Astrocyte of the cerebellum (primary cell): ENCODE data around the gene C1R.

Experiments
- DNase-seq: peaks from one replicate; pipeline ENCODE4 v3.0.0-alpha.2; 2011; ENCODE audit warnings: low read depth
- H3K4me3 ChIP-seq: 2 replicates; pipeline ENCODE4 v1.5.1; 2011; ENCODE audit warnings: mild to moderate bottlenecking, low read depth, low read length, moderate library complexity
- in situ Hi-C: cut with HindIII; loops from 2 replicates; pipeline ENCODE4 v1.10.0; 2017; ENCODE audit warnings: low sequenced_read_pairs
- TF ChIP-seq, protein P1 (sequence below): IDR thresholded peaks from 2 replicates; pipeline ENCODE4 v1.5.1; 2012; ENCODE audit warnings: low read length, low read depth, moderate library complexity, mild to moderate bottlenecking; ENCODE audit errors: missing control alignments

C1R gene

DNA sequence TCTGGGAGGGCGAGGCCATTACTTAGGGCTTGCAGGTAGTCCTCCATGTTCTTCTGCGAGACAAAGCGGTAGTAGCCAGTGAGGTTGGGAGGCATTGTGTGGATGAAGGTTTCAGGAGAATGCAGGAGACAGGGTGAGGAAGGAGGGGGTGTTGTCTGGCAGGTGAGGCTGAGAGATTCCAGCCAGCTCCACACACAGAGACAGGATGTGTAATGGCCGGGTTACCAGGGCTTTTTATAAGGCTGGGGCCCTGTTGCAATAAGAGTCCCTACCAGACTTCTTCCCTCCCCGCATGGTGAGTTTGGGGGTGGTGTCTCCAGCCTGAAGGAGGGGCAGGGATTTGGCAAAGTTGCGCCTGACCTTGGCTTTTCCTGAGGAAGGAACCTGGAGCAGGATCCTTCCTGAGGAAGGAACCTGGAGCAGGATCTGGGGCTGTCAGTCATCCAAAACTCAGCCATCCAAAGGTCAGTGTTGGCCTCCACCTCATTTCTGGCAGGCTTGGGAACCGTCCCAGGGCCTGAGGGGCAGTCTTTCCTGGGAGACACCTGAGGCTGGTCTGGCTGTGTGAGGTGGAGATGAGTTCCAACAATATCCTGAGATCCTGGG, 36.5 kb upstream of the C1R start, which contains the start of gene RBP5:
Gene RBP5, minus strand, starts transcription at position 209 of the 606 bp plus-strand sequence. Its CDS starts 114 bp downstream, at position 95.
- DNase-seq: no peak

DNA sequence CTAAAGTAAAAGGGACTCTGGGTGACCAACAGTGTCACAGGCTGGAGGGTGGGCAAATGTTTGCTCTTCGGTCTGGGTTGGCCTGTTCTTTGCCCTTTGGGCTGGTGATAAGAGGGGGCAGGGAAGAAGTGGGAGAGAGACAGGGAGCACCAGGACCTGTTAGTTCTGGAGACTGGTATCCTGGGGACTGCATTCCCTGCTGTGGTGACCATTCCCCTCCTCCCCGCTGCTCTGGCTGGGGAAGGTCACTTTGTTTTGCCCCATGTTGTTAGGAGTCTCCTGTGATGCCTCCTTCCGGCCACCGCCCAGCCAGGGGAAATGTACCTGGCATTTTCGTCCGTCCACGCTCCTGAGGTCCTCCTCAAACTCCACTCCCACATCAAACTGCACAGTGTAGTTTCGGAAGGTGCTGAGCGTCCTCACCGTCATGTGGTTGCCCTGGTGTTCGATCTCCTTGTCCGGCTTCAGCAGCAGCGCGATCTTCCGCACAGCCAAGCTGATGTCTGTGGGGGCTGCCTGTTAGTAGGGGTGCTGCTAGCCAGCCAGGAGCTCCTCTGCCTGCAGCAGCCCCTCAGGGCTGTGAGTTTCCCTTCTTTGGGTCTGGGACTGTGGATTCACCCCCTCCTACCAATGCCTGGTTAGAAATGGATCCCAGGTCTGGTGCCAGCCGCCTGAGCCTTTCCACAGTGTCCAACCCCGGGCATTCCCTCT, 35.8 kb upstream of the C1R start:
- in situ Hi-C loops: no loop called here
- no peak for DNase-seq
- TF ChIP-seq, protein P1, sequence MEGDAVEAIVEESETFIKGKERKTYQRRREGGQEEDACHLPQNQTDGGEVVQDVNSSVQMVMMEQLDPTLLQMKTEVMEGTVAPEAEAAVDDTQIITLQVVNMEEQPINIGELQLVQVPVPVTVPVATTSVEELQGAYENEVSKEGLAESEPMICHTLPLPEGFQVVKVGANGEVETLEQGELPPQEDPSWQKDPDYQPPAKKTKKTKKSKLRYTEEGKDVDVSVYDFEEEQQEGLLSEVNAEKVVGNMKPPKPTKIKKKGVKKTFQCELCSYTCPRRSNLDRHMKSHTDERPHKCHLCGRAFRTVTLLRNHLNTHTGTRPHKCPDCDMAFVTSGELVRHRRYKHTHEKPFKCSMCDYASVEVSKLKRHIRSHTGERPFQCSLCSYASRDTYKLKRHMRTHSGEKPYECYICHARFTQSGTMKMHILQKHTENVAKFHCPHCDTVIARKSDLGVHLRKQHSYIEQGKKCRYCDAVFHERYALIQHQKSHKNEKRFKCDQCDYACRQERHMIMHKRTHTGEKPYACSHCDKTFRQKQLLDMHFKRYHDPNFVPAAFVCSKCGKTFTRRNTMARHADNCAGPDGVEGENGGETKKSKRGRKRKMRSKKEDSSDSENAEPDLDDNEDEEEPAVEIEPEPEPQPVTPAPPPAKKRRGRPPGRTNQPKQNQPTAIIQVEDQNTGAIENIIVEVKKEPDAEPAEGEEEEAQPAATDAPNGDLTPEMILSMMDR: no peak
- H3K4me3 ChIP-seq: no peak overlapping the region

More for the DNA sequence above, 36.5 kb upstream of the C1R start, which contains the start of gene RBP5:
- in situ Hi-C loops: no loop called here
- TF ChIP-seq, protein P1: no peak
- peak within 1 kb of the TSS; percentile 73 for H3K4me3 ChIP-seq

DNA sequence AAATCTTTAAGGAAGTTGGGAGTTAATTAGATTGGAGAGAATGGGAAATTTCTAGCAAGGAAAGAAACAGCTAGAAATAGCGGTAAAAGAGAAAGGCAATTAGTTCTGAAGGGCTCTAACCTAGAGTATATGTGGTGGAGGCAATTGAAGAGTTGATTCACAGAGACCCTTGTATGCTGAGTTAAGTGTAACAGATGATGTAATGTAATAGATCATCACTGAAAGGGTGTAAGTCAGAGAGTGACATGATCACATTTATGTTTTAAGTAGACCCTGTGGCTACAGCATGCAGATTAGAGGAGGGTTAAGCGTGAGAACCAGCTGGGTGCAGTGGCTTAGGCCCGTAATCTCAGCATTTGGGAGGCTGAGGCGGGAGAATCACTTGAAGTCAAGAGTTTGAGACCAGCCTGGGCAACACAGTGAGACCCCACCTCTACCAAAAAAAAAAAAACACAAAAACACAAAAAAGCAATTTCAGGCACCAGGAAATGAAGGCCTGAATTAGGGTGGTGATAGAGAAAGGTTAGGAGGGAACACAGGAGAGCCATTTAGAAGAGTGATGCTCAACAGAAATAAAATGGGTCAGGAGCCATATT, 33.5 kb upstream of the C1R start:
- DNase-seq: no peak
- H3K4me3 ChIP-seq: no peak overlapping the region
- in situ Hi-C loops: no loop called here
- TF ChIP-seq, protein P1: no peak

DNA sequence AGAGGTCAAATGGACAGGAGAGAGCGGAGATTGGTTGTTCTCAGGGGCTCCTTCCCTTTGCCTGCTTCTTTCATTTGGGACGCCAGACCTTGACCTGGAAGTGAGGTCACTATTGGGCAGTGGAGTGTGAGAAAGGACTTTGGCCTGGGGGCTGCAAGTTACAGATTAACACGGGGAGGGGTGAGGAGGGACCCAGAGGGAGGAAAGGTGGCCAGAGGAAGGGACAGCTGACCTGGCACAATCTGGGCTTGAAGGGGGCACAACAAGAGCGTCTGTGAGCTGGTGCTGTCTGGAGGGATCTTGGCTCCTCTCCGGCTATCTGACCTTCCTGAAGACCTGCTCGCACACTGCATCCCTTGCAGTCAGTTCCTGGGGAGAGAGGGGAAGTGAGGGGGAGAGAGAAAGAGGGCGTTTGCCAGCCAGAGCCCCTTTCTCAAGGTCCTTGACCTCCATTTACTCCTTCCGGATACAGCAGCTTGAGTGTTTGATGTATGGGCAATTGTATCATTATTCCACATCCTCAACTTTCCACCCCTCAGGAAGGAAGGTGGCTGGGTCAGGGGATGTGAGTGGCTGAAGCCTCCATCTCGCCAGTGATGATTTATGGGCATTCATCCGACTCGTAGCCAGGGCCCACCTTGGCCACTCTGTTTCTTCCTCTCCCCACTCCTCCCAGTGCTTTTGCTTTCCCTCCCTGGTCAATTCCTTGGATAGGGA, 31.7 kb upstream of the C1R start:
- DNase-seq: no peak
- H3K4me3 ChIP-seq: no peak overlapping the region
- TF ChIP-seq, protein P1: no peak
- in situ Hi-C loops: no loop called here

DNA sequence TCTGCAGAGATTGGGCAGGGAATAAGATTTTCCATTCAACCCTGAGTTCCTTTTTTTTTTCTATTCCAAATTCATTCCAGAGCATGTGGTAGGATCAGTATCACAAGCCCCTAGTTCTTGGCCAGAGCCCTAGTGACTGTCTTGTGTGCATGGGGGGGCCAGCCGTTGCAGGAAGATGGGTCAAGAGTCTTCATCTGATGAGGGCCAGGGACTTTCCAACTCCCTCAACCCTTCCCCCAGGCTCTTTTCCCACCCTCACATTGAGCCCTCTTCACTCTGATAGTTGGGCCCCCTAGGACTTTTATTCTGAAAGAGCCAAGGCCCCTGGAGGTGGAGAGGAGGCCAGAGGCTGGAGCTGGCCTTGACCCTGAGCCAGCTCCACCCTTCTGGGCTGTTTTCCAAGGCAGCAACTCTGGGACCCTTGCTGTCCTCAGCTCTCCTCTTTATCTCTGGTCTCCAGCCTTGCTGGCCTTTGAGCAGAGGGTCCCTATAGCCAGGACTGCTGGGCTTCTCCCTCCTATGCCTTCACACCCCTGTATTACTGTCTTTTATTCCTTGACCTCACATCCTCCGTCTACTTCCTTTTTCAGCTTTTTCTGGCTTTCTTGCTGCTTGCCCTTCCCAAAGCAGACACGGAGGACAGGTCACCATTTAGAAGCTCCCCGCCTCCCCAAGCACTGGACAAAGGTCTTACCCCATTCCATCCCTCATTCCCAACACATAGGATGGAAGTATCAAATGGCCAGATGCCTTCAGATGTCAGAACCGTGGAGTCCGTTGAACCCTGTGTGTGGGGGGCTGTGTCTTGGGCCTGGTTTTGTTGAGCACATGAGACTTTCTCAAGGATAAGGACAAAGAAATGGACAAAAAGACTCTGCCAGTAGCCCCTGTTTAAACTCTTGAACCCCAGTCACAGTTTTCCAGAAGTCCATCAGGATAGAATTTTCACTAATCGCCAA, 30.8 kb upstream of the C1R start:
- DNase-seq: no peak
- TF ChIP-seq, protein P1: no peak
- no peak overlapping the region for H3K4me3 ChIP-seq
- in situ Hi-C loops: no loop called here
